GM12878 (cell line): Measurements from ENCODE around the gene AKT1. TPM values are rescaled to one million over a fixed set of nuclear protein-coding genes. Genes with fewer than 3 reads are reported as not detected.

Experiments
- ATAC-seq: fragments of 200-7000 bp; cut with Tn5 transposase; 3 replicates; pipeline ENCODE4 v1.9.1; 2020; ENCODE audit warnings: mild to moderate bottlenecking, moderate library complexity
- BruUV-seq: library from RNA; stranded (reverse); fragments of 400-500 nt; replicated peaks from 2 replicates; lab custom pipeline; 2021; lab: Mats Ljungman, UMichigan
- CTCF ChIA-PET: fragments of 300-600 bp; sonication (Branson Sonifier 250); formaldehyde crosslinking; extraction: SDS; loops from one replicate; lab custom pipeline; 2021; ENCODE audit warnings: inconsistent platforms; lab: Yijun Ruan, JAX
- POLR2A ChIA-PET: fragments of 350-600 bp; formaldehyde crosslinking; extraction: SDS; loops from one replicate; lab custom pipeline; 2021; ENCODE audit warnings: inconsistent platforms; lab: Charles Lee
- RAD21 ChIA-PET: fragments of 300-600 bp; sonication (Branson Sonifier 250); formaldehyde crosslinking; loops from one replicate; lab custom pipeline; 2023; ENCODE audit warnings: antibody characterized with exemption; ENCODE audit not compliant: unreplicated experiment; lab: Charles Lee
- SMC1A ChIA-PET: fragments of 300-600 bp; sonication (Branson Sonifier 250); formaldehyde crosslinking; loops from one replicate; lab custom pipeline; 2023; ENCODE audit not compliant: unreplicated experiment, uncharacterized antibody; lab: Charles Lee
- DNase-seq: peaks from one replicate; pipeline ENCODE4 v3.0.0-alpha.2; 2011; ENCODE audit warnings: low read depth, low spot score
- FAIRE-seq: peaks from 3 replicates; lab custom pipeline; 2011; peaks lifted over from hg19 to GRCh38; lab: Jason Lieb, UNC
- H2AFZ ChIP-seq: 2 replicates; pipeline ENCODE4 v1.6.0; 2011; ENCODE audit warnings: low read depth, low read length, control low read depth; ENCODE audit not compliant: control insufficient read depth
- H3K27ac ChIP-seq: 2 replicates; pipeline ENCODE4 v1.5.1; 2011; ENCODE audit warnings: control low read depth; ENCODE audit not compliant: control insufficient read depth, insufficient read depth
- H3K27me3 ChIP-seq, 2 experiments: replicated peaks in 1 of 2; 2 replicates each; pipeline versions ENCODE4 v1.6.0 to v1.6.1; 2011; ENCODE audit warnings: low read length in 1 of 2; ENCODE audit not compliant: control insufficient read depth in 2 of 2, insufficient read depth in 2 of 2
- H3K36me3 ChIP-seq, 2 experiments: 2 replicates each; pipeline ENCODE4 v1.5.1; 2011; ENCODE audit warnings: low read length in 1 of 2; ENCODE audit not compliant: control insufficient read depth in 2 of 2, insufficient read depth in 2 of 2
- H3K4me1 ChIP-seq: 2 replicates; pipeline ENCODE4 v1.6.1; 2011; ENCODE audit warnings: mild to moderate bottlenecking, low read length, moderate library complexity, mixed read lengths; ENCODE audit not compliant: control insufficient read depth, insufficient read depth
- H3K4me2 ChIP-seq: 2 replicates; pipeline ENCODE4 v1.6.0; 2011; ENCODE audit warnings: control low read depth; ENCODE audit not compliant: control insufficient read depth, insufficient read depth
- H3K4me3 ChIP-seq: fragments of 200-600 bp; sonication (generic); 2 replicates; pipeline ENCODE4 v1.5.1; 2016
- H3K79me2 ChIP-seq: 2 replicates; pipeline ENCODE4 v1.6.0; 2011; ENCODE audit warnings: low read length; ENCODE audit not compliant: control insufficient read depth, insufficient read depth
- H3K9ac ChIP-seq: 2 replicates; pipeline ENCODE4 v1.8.0; 2011; ENCODE audit warnings: low read length, control low read depth, mixed read lengths; ENCODE audit not compliant: control insufficient read depth, insufficient read depth
- H3K9me3 ChIP-seq: replicated peaks from 3 replicates; pipeline ENCODE4 v1.5.1; 2011; ENCODE audit warnings: mild to moderate bottlenecking, low read length; ENCODE audit not compliant: control insufficient read depth, insufficient read depth
- H4K20me1 ChIP-seq: 2 replicates; pipeline ENCODE4 v1.6.0; 2011; ENCODE audit not compliant: control insufficient read depth, insufficient read depth
- BMI1 ChIP-seq: fragments of 450-650 bp; IDR thresholded peaks from 2 replicates; pipeline ENCODE4 v1.6.1; 2016; ENCODE audit warnings: mild to moderate bottlenecking, moderate library complexity, borderline replicate concordance
- ESRRA ChIP-seq: IDR thresholded peaks from 2 replicates; pipeline ENCODE4 v1.6.1; 2012; ENCODE audit warnings: mild to moderate bottlenecking, low read length, improper control_type of control experiment
- HCFC1 ChIP-seq: fragments of 150-350 bp; IDR thresholded peaks from 2 replicates; pipeline ENCODE4 v1.6.1; 2014; ENCODE audit warnings: low read length
- IKZF2 ChIP-seq, 2 experiments: fragments of 450-650 bp; IDR thresholded peaks; 2 replicates each; pipeline ENCODE4 v1.6.1; 2017; ENCODE audit warnings: mild to moderate bottlenecking in 2 of 2, moderate library complexity in 2 of 2
- KAT2A ChIP-seq: conservative IDR thresholded peaks from 2 replicates; pipeline ENCODE4 v1.6.1; 2011; ENCODE audit warnings: low read depth, low read length; ENCODE audit not compliant: control insufficient read depth
- KDM1A ChIP-seq: fragments of 200-600 bp; sonication (generic); IDR thresholded peaks from 2 replicates; pipeline ENCODE4 v1.6.1; 2016; ENCODE audit warnings: borderline replicate concordance
- MYC ChIP-seq: IDR thresholded peaks from 2 replicates; pipeline ENCODE4 v1.6.1; 2011; ENCODE audit warnings: mild to moderate bottlenecking, low read length, moderate library complexity, inconsistent platforms; ENCODE audit not compliant: insufficient read depth, insufficient replicate concordance, insufficient read length, severe bottlenecking
- NFXL1 ChIP-seq: fragments of 450-650 bp; IDR thresholded peaks from 2 replicates; pipeline ENCODE4 v1.6.1; 2017; ENCODE audit warnings: antibody characterized with exemption, mild to moderate bottlenecking, borderline replicate concordance
- NFYA ChIP-seq: IDR thresholded peaks from 2 replicates; pipeline ENCODE4 v1.6.1; 2011; ENCODE audit warnings: low read depth, mild to moderate bottlenecking, low read length, improper control_type of control experiment, borderline replicate concordance
- POU2F2 ChIP-seq: IDR thresholded peaks from 3 replicates; pipeline ENCODE4 v1.6.1; 2011; ENCODE audit warnings: low read depth, mild to moderate bottlenecking, low read length, borderline replicate concordance
- RAD51 ChIP-seq: fragments of 450-650 bp; IDR thresholded peaks from 2 replicates; pipeline ENCODE4 v1.6.1; 2016; ENCODE audit warnings: moderate library complexity, mild to moderate bottlenecking, inconsistent platforms
- SMC3 ChIP-seq: IDR thresholded peaks from 2 replicates; pipeline ENCODE4 v1.6.1; 2011; ENCODE audit warnings: low read length, improper control_type of control experiment, borderline replicate concordance
- TBL1XR1 ChIP-seq: IDR thresholded peaks from 2 replicates; pipeline ENCODE4 v1.6.1; 2012; ENCODE audit warnings: low read depth, low read length, improper control_type of control experiment
- ZSCAN29 ChIP-seq: fragments of 450-650 bp; IDR thresholded peaks from 2 replicates; pipeline ENCODE4 v1.6.1; 2017; ENCODE audit warnings: mild to moderate bottlenecking, moderate library complexity
- WGBS: methylation state at CpG from one replicate; pipeline ENCODE4 v1.1.6; 2016; ENCODE audit warnings: low lambda C conversion rate; ENCODE audit not compliant: insufficient replicate concordance, insufficient coverage; ENCODE audit errors: missing lambda C conversion rate; 5-methylcytosine and 5-hydroxymethylcytosine counted together
- in situ Hi-C: fragments of 300-500 bp; cut with MboI; formaldehyde crosslinking; loops from 9 replicates; pipeline ENCODE4 v1.14.3; 2018; ENCODE audit warnings: mixed read lengths
- intact Hi-C: fragments of 100-400 bp; cut with micrococcal nuclease; formaldehyde crosslinking; loops from one replicate; pipeline ENCODE4 v1.14.2; 2022; ENCODE audit not compliant: unreplicated experiment
- polyA plus RNA-seq, 11 experiments: library from polyadenylated mRNA; depleted of rRNA in 4 of 11; unstranded in 6 of 11; stranded (reverse) in 5 of 11; fragments of >200 nt; fragmentation: Nextera tagmentation in 4 of 11; fragmentation: Illumina TruSeq in 1 of 11; extraction: Ambion mirVana in 4 of 11; extraction: Trizol in 1 of 11; gene quantifications; 1 replicate in 1 of 11; 2 replicates in 10 of 11; pipeline versions ENCODE4 v1.2.1 to v1.2.3, GENCODE V29; 2011 to 2016; ENCODE audit warnings: inconsistent platforms in 2 of 11, missing spikeins in 2 of 11, low read depth in 1 of 11
- total RNA-seq, 4 experiments: library from RNA; depleted of rRNA in 3 of 4; stranded (reverse); fragments of >200 nt in 3 of 4; fragmentation: Illumina TruSeq in 1 of 4; extraction: Trizol in 1 of 4; gene quantifications; 2 replicates each; pipeline versions ENCODE4 v1.2.1 to v1.2.3, GENCODE V29; 2013 to 2021
- TF ChIP-seq, protein P1 (sequence below): IDR thresholded peaks from 2 replicates; pipeline ENCODE4 v1.6.1; 2011; ENCODE audit warnings: borderline replicate concordance, low read depth, mild to moderate bottlenecking, moderate library complexity, low read length; ENCODE audit not compliant: insufficient read depth, poor library complexity, severe bottlenecking
- TF ChIP-seq, protein P2 (sequence below): fragments of 450-650 bp; IDR thresholded peaks from 2 replicates; pipeline ENCODE4 v1.6.1; 2018; ENCODE audit warnings: mild to moderate bottlenecking, low read depth, moderate library complexity; ENCODE audit not compliant: partially characterized antibody

Gene AKT1
- total and polyA plus RNA-seq, 10 of the 15 experiments (the other 5 are each of a cell fraction or from before 2014, with no cell fraction given): 0.63 to 110 (median 58.9) TPM

- no peak overlapping the region for H2AFZ ChIP-seq
- H3K9ac ChIP-seq: no peak overlapping the region
- 93% methylated on average over 12 of the region's 12 CpGs for WGBS
- TF ChIP-seq POU2F2 (no peak), NFXL1 (no peak), ESRRA (no peak), NFYA (no peak), RAD51 (no peak), TBL1XR1 (no peak), HCFC1 (no peak), SMC3 (no peak), IKZF2 (IDR thresholded peaks at IDR 0.05) (no peak), ZSCAN29 (no peak), KAT2A (no peak), BMI1 (no peak), MYC (no peak), KDM1A (no peak)
- TF ChIP-seq, protein P1, sequence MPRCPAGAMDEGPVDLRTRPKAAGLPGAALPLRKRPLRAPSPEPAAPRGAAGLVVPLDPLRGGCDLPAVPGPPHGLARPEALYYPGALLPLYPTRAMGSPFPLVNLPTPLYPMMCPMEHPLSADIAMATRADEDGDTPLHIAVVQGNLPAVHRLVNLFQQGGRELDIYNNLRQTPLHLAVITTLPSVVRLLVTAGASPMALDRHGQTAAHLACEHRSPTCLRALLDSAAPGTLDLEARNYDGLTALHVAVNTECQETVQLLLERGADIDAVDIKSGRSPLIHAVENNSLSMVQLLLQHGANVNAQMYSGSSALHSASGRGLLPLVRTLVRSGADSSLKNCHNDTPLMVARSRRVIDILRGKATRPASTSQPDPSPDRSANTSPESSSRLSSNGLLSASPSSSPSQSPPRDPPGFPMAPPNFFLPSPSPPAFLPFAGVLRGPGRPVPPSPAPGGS: no peak
- TF ChIP-seq, protein P2, sequence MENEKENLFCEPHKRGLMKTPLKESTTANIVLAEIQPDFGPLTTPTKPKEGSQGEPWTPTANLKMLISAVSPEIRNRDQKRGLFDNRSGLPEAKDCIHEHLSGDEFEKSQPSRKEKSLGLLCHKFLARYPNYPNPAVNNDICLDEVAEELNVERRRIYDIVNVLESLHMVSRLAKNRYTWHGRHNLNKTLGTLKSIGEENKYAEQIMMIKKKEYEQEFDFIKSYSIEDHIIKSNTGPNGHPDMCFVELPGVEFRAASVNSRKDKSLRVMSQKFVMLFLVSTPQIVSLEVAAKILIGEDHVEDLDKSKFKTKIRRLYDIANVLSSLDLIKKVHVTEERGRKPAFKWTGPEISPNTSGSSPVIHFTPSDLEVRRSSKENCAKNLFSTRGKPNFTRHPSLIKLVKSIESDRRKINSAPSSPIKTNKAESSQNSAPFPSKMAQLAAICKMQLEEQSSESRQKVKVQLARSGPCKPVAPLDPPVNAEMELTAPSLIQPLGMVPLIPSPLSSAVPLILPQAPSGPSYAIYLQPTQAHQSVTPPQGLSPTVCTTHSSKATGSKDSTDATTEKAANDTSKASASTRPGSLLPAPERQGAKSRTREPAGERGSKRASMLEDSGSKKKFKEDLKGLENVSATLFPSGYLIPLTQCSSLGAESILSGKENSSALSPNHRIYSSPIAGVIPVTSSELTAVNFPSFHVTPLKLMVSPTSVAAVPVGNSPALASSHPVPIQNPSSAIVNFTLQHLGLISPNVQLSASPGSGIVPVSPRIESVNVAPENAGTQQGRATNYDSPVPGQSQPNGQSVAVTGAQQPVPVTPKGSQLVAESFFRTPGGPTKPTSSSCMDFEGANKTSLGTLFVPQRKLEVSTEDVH: no peak
- H3K4me2 ChIP-seq: no peak overlapping the region
- ATAC-seq (no peak), DNase-seq (no peak), FAIRE-seq (no peak)
- ChIA-PET SMC1A (no interaction called here), CTCF (no interaction called here), POLR2A (no interaction called here), RAD21 (no interaction called here)
- intact Hi-C loops (no loop called here), in situ Hi-C loops (no loop called here)
- no peak overlapping the region for H3K4me3 ChIP-seq
- no peaks in the 10 kb centered on the region for H3K36me3 ChIP-seq
- no peak overlapping the region for H3K27ac ChIP-seq
- H4K20me1 ChIP-seq: no peaks in the 10 kb centered on the region
- no peaks in the 10 kb centered on the region; the same call in 2 of the 3 replicates for H3K9me3 ChIP-seq
- H3K27me3 ChIP-seq: no peaks in the 10 kb centered on the region
- no peaks in the 10 kb centered on the region for H3K4me1 ChIP-seq
- BruUV-seq: no TSS peak
- peaks cover 8% of the 10 kb centered on the region for H3K79me2 ChIP-seq
These were observed 23.8 kb upstream of the AKT1 start for GRCh38 chr14:104819361-104819781.
